H1 (cell line): ENCODE data around the gene PRRT4. TPM values are rescaled to one million over a fixed set of nuclear protein-coding genes. Genes with fewer than 3 reads are reported as not detected.

Experiments used
- CTCF ChIA-PET: fragments of 300-600 bp; sonication (Branson Sonifier 250); formaldehyde crosslinking; loops from one replicate; lab custom pipeline; 2021; ENCODE audit not compliant: partially characterized antibody; lab: Charles Lee
- POLR2A ChIA-PET: fragments of 300-600 bp; sonication (Branson Sonifier 250); formaldehyde crosslinking; loops from one replicate; lab custom pipeline; 2021; ENCODE audit warnings: inconsistent platforms; ENCODE audit not compliant: partially characterized antibody; lab: Charles Lee
- DNase-seq, 2 experiments: peaks; one replicate each; pipeline versions ENCODE4 v3.0.0 to v3.0.0-alpha.2; 2010 to 2022; ENCODE audit warnings: low spot score in 2 of 2, low read depth in 1 of 2, mixed read lengths in 1 of 2
- FAIRE-seq: peaks from 2 replicates; lab custom pipeline; 2011; peaks lifted over from hg19 to GRCh38; lab: Jason Lieb, UNC
- H2AFZ ChIP-seq: 2 replicates; pipeline ENCODE4 v1.8.1; 2012; ENCODE audit warnings: low read length, inconsistent platforms
- H2AK5ac ChIP-seq: 2 replicates; pipeline ENCODE4 v1.6.1; 2013; ENCODE audit warnings: low read depth, low read length
- H2BK120ac ChIP-seq: replicated peaks from 2 replicates; pipeline ENCODE3; 2013; ENCODE audit warnings: low read depth, low read length, inconsistent platforms
- H2BK12ac ChIP-seq: 2 replicates; pipeline ENCODE4 v1.6.1; 2013; ENCODE audit warnings: low read depth, low read length
- H2BK15ac ChIP-seq: 2 replicates; pipeline ENCODE4 v1.6.1; 2013; ENCODE audit warnings: low read length
- H2BK20ac ChIP-seq: 2 replicates; pipeline ENCODE4 v1.6.1; 2013; ENCODE audit warnings: low read length
- H2BK5ac ChIP-seq: 2 replicates; pipeline ENCODE4 v1.6.1; 2013; ENCODE audit warnings: low read depth, low read length
- H3K14ac ChIP-seq: 2 replicates; pipeline ENCODE4 v1.6.1; 2013; ENCODE audit warnings: inconsistent platforms; ENCODE audit not compliant: insufficient read length
- H3K18ac ChIP-seq: 2 replicates; pipeline ENCODE4 v1.6.1; 2013; ENCODE audit warnings: low read length; ENCODE audit errors: extremely low read depth
- H3K23ac ChIP-seq: 2 replicates; pipeline ENCODE4 v1.6.1; 2013; ENCODE audit warnings: inconsistent platforms; ENCODE audit not compliant: insufficient read length
- H3K23me2 ChIP-seq: 2 replicates; pipeline ENCODE4 v1.6.1; 2013; ENCODE audit warnings: low read depth, low read length
- H3K27ac ChIP-seq: 2 replicates; pipeline ENCODE4 v1.6.1; 2011; ENCODE audit warnings: low read depth, low read length, inconsistent platforms
- H3K27me3 ChIP-seq, 4 experiments: replicated peaks in 1 of 4; 1 replicate in 1 of 4; 2 replicates in 3 of 4; pipeline versions ENCODE4 v1.6.1 to v1.8.1; 2011 to 2013; ENCODE audit warnings: low read length in 3 of 4, mild to moderate bottlenecking in 3 of 4, inconsistent platforms in 2 of 4, mixed read lengths in 2 of 4, moderate library complexity in 1 of 4; ENCODE audit not compliant: control insufficient read depth in 3 of 4, insufficient read depth in 3 of 4; ENCODE audit errors: extremely low read depth in 1 of 4
- H3K36me3 ChIP-seq, 4 experiments: 2 replicates each; pipeline versions ENCODE4 v1.6.1 to v1.8.1; 2011 to 2013; ENCODE audit warnings: mild to moderate bottlenecking in 4 of 4, low read length in 3 of 4, moderate library complexity in 2 of 4, control low read depth in 1 of 4, inconsistent platforms in 1 of 4; ENCODE audit not compliant: insufficient read depth in 4 of 4, control insufficient read depth in 2 of 4
- H3K4ac ChIP-seq: replicated peaks from 2 replicates; pipeline ENCODE3; 2013; ENCODE audit warnings: low read length, low read depth, mixed read lengths, inconsistent platforms; ENCODE audit not compliant: insufficient read length
- H3K4me1 ChIP-seq, 4 experiments: replicated peaks in 1 of 4; 1 replicate in 1 of 4; 2 replicates in 3 of 4; pipeline versions ENCODE4 v1.6.1 to v1.8.1; 2011 to 2013; ENCODE audit warnings: low read length in 3 of 4, inconsistent platforms in 2 of 4, mixed read lengths in 1 of 4; ENCODE audit not compliant: insufficient read depth in 4 of 4, control insufficient read depth in 3 of 4
- H3K4me2 ChIP-seq, 2 experiments: 2 replicates each; pipeline versions ENCODE4 v1.6.1 to v1.8.1; 2011 to 2013; ENCODE audit warnings: low read depth in 2 of 2, low read length in 2 of 2, control low read depth in 1 of 2, inconsistent platforms in 1 of 2, mild to moderate bottlenecking in 1 of 2; ENCODE audit not compliant: insufficient read depth in 1 of 2
- H3K4me3 ChIP-seq, 4 experiments: fragments of 200-600, 300-600 bp in 1 of 4; sonication (generic), shearing (Covaris generic), sonication (Bioruptor Twin) in 1 of 4; 2 replicates each; pipeline versions ENCODE4 v1.5.1 to v1.8.1; 2011 to 2016; ENCODE audit warnings: low read length in 4 of 4, low read depth in 3 of 4, control low read depth in 2 of 4, inconsistent platforms in 2 of 4, mild to moderate bottlenecking in 2 of 4, mixed read lengths in 1 of 4, moderate library complexity in 1 of 4; ENCODE audit not compliant: insufficient read depth in 2 of 4; ENCODE audit errors: extremely low read depth in 1 of 4
- H3K56ac ChIP-seq: replicated peaks from 2 replicates; pipeline ENCODE3; 2013; ENCODE audit warnings: low read depth, mild to moderate bottlenecking, mixed read lengths, low read length, inconsistent platforms; ENCODE audit not compliant: insufficient read length
- H3K79me1 ChIP-seq: 2 replicates; pipeline ENCODE4 v1.6.1; 2013; ENCODE audit warnings: low read depth, low read length, control low read depth
- H3K79me2 ChIP-seq, 2 experiments: 2 replicates each; pipeline versions ENCODE4 v1.6.1 to v1.8.1; 2012 to 2013; ENCODE audit warnings: low read length in 2 of 2, mild to moderate bottlenecking in 2 of 2, inconsistent platforms in 1 of 2; ENCODE audit not compliant: insufficient read depth in 2 of 2, control insufficient read depth in 1 of 2
- H3K9ac ChIP-seq, 4 experiments: replicated peaks in 1 of 4; 1 replicate in 1 of 4; 2 replicates in 3 of 4; pipeline versions ENCODE4 v1.6.1 to v1.8.1; 2011 to 2013; ENCODE audit warnings: low read depth in 3 of 4, low read length in 3 of 4, control low read depth in 2 of 4, mild to moderate bottlenecking in 2 of 4, moderate library complexity in 2 of 4, inconsistent platforms in 1 of 4; ENCODE audit errors: extremely low read depth in 1 of 4
- H3K9me3 ChIP-seq, 2 experiments: 2 replicates each; pipeline versions ENCODE4 v1.6.1 to v1.8.1; 2012 to 2013; ENCODE audit warnings: mild to moderate bottlenecking in 2 of 2, moderate library complexity in 2 of 2, control low read depth in 1 of 2, inconsistent platforms in 1 of 2, low read depth in 1 of 2, low read length in 1 of 2, mixed read lengths in 1 of 2; ENCODE audit not compliant: insufficient read depth in 2 of 2
- H4K20me1 ChIP-seq, 2 experiments: replicated peaks in 1 of 2; 2 replicates each; pipeline versions ENCODE3 to v1.8.1; 2011 to 2013; ENCODE audit warnings: inconsistent platforms in 2 of 2, low read length in 2 of 2, mild to moderate bottlenecking in 1 of 2; ENCODE audit not compliant: insufficient read depth in 2 of 2, control insufficient read depth in 1 of 2
- H4K5ac ChIP-seq: 2 replicates; pipeline ENCODE4 v1.6.1; 2013; ENCODE audit warnings: low read length, low read depth, mixed read lengths, inconsistent platforms; ENCODE audit not compliant: insufficient read length
- H4K8ac ChIP-seq: 2 replicates; pipeline ENCODE4 v1.8.0; 2013; ENCODE audit warnings: mild to moderate bottlenecking, moderate library complexity, low read length, inconsistent platforms; ENCODE audit not compliant: insufficient read depth; ENCODE audit errors: extremely low read depth
- H4K91ac ChIP-seq: replicated peaks from 2 replicates; pipeline ENCODE3; 2013; ENCODE audit warnings: low read length, mixed read lengths, inconsistent platforms; ENCODE audit not compliant: insufficient read length
- KDM5A ChIP-seq: fragments of 200-600 bp; IDR thresholded peaks from 2 replicates; pipeline ENCODE4 v1.7.1; 2012; ENCODE audit warnings: mild to moderate bottlenecking, low read length, inconsistent platforms, mixed read lengths
- POLR2AphosphoS5 ChIP-seq: IDR thresholded peaks from 2 replicates; pipeline ENCODE4 v1.6.1; 2011; ENCODE audit warnings: low read depth, low read length
- TCF12 ChIP-seq: IDR thresholded peaks from 2 replicates; pipeline ENCODE4 v1.6.1; 2011; ENCODE audit warnings: low read depth, mild to moderate bottlenecking, low read length
- WGBS, 2 experiments: shearing (Covaris generic) in 1 of 2; methylation state at CpG; one replicate each; pipeline versions ENCODE4 v1.1.6 to v1.1.7; 2013 to 2015; ENCODE audit warnings: low lambda C conversion rate in 2 of 2, mixed read lengths in 2 of 2, inconsistent platforms in 1 of 2, low coverage in 1 of 2, missing lambda C conversion rate in 1 of 2; ENCODE audit not compliant: insufficient replicate concordance in 2 of 2, insufficient coverage in 1 of 2, insufficient read length in 1 of 2; ENCODE audit errors: extremely low coverage in 1 of 2, missing lambda C conversion rate in 1 of 2; 5-methylcytosine and 5-hydroxymethylcytosine counted together
- polyA plus RNA-seq, 7 experiments: library from polyadenylated mRNA; depleted of rRNA in 3 of 7; stranded (reverse) in 5 of 7; unstranded in 2 of 7; fragments of >200 nt in 5 of 7; fragments of 200-250 nt in 2 of 7; gene quantifications; 1 replicate in 5 of 7; 2 replicates in 1 of 7; 4 replicates in 1 of 7; pipeline versions ENCODE4 v1.2.1 to v1.2.3, GENCODE V29; 2011 to 2013; ENCODE audit warnings: missing spikeins in 2 of 7, mixed read lengths in 2 of 7
- total RNA-seq: library from RNA; stranded (reverse); fragmentation: NEBNext Ultra II Directional; extraction: Animal tissue kit (Norgen Biotek cat#: 25700); gene quantifications from 2 replicates; pipeline ENCODE4 v1.2.1, GENCODE V29; 2021

Gene PRRT4
- total and polyA plus RNA-seq, 2 of the 8 experiments (the other 6 are each of a cell fraction or from before 2014, with no cell fraction given), result 0.34 to 1.0 TPM

- H3K4me1 ChIP-seq, result peaks cover 0 to 17% (median 10%) of the 10 kb centered on the region in 4 experiments; a peak in 6 of 7 replicates
- peaks cover 0 to 3% (median under 1%) of the 10 kb centered on the region in 4 experiments; a peak in 4 of 8 replicates for H3K36me3 ChIP-seq
- H3K18ac ChIP-seq, result no peak overlapping the region
- CTCF ChIA-PET, result interaction anchor here (0.7 to 24.8 kb wide), 8 partner anchors 10 to 508 kb away, joined by 3 to 348 read pairs (median 118); partner anchors contain the start of gene IMPDH1
- no peak overlapping the region for H2BK120ac ChIP-seq
- H3K4ac ChIP-seq, result no peak overlapping the region
- H3K14ac ChIP-seq, result no peak overlapping the region
- no peaks in the 10 kb centered on the region for H3K9me3 ChIP-seq
- H3K4me2 ChIP-seq, result no peak overlapping the region
- no peak overlapping the region for H4K91ac ChIP-seq
- no peak overlapping the region for H3K27ac ChIP-seq
- DNase-seq (no peak), FAIRE-seq (no peak)
- 72% methylated on average over 2 of the region's 2 CpGs; no CpG with 5 or more reads in 1 of the 2 experiments for WGBS, 2 experiments
- no peak overlapping the region for H3K56ac ChIP-seq
- no peak overlapping the region for H4K8ac ChIP-seq
- H2BK20ac ChIP-seq, result no peak overlapping the region
- no peak overlapping the region for H4K5ac ChIP-seq
- H2BK15ac ChIP-seq, result no peak overlapping the region
- H3K79me2 ChIP-seq, result no peaks in the 10 kb centered on the region
- peaks cover 1 to 12% of the 10 kb centered on the region in 2 experiments for H4K20me1 ChIP-seq
- POLR2A ChIA-PET, result interaction anchor here (0.7 to 2.4 kb wide), 2 partner anchors 13 to 16 kb away, joined by 3 to 6 read pairs; no protein-coding TSS in a partner anchor
- H3K9ac ChIP-seq, result no peak overlapping the region
- H3K27me3 ChIP-seq, result peaks cover 9 to 29% (median 22%) of the 10 kb centered on the region in 4 experiments
- TF ChIP-seq KDM5A (no peak), TCF12 (no peak), POLR2AphosphoS5 (no peak)
- H2AK5ac ChIP-seq, result no peak overlapping the region
- no peak overlapping the region for H2BK5ac ChIP-seq
- no peaks in the 10 kb centered on the region for H3K79me1 ChIP-seq
- no peak overlapping the region for H2BK12ac ChIP-seq
- H2AFZ ChIP-seq, result no peak overlapping the region
- H3K4me3 ChIP-seq, result no peak overlapping the region
- no peak overlapping the region for H3K23ac ChIP-seq
- H3K23me2 ChIP-seq, result peaks cover 4% of the 10 kb centered on the region; the same call in 1 of the 2 replicates
Measured at GRCh38 chr7:128402356-128402755, 40.9 kb upstream of the PRRT4 start.
